HG02571 (cell line): Measurements from ENCODE around the gene IRF2BP1.

Experiments used
- ATAC-seq: cut with Tn5 transposase; IDR thresholded peaks from one replicate; pipeline ENCODE4 v1.9.1; 2021; ENCODE audit warnings: mild to moderate bottlenecking, moderate library complexity; ENCODE audit not compliant: unreplicated experiment

The IRF2BP1 gene, protein sequence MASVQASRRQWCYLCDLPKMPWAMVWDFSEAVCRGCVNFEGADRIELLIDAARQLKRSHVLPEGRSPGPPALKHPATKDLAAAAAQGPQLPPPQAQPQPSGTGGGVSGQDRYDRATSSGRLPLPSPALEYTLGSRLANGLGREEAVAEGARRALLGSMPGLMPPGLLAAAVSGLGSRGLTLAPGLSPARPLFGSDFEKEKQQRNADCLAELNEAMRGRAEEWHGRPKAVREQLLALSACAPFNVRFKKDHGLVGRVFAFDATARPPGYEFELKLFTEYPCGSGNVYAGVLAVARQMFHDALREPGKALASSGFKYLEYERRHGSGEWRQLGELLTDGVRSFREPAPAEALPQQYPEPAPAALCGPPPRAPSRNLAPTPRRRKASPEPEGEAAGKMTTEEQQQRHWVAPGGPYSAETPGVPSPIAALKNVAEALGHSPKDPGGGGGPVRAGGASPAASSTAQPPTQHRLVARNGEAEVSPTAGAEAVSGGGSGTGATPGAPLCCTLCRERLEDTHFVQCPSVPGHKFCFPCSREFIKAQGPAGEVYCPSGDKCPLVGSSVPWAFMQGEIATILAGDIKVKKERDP

DNA sequence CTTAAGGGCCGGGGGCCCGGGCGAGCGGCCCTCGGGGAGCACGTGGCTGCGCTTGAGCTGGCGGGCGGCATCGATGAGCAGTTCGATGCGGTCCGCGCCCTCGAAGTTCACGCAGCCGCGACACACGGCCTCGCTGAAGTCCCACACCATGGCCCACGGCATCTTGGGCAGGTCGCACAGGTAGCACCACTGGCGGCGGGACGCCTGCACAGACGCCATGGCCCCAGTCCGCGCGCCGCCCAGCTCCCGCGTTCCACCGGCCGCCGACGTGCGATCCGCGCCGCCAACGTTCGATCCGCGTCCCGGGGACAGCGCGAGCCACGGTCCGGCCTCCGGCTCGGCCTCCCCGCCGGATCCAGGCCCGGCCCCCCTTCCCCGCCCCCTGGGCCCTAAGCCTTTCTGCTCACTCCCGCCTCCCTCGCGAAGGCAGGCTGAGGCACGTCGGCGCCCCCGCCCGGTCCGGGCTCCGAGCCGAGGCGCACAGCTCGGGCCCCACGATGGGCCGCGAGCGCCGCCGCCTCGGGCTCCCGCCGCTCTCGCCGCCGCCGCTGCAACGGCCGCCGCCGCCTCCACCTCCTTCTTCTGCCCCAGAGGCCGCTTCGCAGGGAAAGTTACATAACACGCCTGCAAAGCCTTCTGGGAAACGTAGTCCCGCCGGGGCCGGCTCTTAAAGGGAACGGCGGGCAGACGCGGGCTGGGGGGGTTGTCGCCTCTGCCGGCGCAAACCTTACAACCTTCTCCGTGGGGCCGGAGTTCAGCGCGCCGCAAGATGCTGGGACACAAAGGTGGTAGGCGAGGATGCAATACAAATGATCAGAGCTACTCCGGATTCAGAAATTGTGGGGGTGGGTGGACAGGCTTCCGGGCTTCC lies at the start of gene IRF2BP1:
TSS of gene IRF2BP1 (minus strand) at position 586 of the 871 bp plus-strand sequence. CDS start at position 219, 367 bp downstream.
- peak; percentile 47 for ATAC-seq

DNA sequence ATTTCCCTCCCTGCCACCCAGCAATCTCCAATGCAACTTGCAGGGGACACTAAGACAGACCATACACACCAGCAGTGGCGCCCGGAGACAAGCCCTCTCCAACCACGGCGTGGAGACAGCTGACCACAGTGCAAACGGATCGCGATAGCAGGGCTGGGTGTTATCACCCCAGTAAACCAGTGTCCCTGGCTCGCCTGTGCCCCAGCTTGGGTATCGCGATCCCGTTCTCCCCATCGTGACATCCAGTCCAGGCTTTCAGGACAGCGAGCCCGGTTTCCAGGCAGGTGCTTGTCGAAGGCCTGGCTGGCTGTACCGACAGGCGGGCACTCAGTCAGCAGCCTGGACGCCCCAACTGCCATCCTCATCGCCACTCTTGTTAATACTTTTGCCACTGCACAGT lies 49.3 kb upstream of the IRF2BP1 start:
- no peak for ATAC-seq

DNA sequence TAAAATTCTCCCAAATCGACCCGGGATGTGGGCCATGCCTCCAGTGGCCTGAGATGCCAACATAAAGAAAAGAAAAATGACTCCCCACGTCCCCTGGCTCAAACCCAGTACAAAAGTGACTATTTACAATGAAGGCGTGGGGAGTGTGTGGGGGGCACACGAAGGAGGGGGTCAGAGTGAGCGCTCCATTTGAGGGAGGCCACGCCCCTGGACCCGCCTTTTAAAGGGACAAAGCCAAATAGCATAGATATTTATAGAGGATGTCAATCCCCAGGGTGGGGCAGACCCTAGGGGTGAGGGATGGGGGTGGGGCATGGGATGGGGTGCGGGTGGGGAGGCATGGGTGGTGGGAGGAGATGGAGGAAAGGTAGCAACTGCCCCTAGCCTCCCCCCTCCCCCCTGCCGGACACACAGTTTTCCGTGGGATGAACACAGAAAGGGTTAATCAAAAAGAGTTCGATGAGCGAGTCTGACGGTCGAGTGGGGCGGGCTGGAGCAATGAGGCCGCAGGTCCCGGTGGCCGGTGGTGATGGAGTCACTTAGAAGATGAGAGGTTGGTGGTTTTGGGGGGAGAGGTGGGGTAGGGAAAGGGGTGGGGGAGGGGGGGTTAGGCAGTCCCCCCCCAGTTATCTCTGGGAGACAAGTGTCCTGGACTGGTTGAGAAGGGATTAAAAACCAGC lies 48.8 kb upstream of the IRF2BP1 start:
- no peak for ATAC-seq

DNA sequence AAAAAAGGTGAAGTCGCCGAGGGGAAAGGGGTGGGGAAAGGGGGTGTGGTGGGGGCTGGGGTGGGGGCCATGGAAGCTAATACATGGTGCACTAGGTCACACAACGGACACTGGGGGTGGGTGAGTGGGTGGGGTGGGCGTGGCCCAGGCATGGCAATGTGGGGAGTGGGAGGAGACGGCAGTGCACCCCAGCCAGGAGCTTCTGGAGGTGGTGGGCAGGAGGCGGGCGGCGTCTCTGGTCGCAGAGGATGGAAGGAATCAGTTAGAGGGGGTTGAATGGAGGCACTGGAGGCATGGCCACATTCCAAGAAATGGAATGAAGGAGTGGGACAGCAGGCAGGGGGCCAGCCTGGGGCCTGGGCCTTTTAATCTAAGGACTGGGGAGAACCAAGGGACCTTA lies 47.8 kb upstream of the IRF2BP1 start:
- ATAC-seq: no peak

DNA sequence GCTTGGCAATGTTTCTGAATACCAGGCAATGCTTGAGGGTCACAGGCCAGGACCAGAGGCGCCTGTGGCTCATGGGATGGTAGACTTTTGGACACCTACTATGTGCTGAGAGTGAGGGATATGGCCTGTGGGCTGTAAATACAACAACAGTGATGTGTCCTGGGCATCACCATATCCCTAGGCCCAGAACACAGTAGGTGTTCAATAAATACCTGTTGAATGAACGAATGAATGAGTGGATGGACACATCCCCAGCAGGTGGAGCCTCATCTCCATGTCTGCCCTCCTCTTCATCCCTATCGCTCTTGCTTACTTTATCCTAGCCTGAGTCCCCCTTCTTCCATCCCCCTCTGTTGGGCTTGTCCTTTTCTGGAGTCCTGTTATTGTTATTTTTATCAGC lies 45.1 kb upstream of the IRF2BP1 start:
- no peak for ATAC-seq

DNA sequence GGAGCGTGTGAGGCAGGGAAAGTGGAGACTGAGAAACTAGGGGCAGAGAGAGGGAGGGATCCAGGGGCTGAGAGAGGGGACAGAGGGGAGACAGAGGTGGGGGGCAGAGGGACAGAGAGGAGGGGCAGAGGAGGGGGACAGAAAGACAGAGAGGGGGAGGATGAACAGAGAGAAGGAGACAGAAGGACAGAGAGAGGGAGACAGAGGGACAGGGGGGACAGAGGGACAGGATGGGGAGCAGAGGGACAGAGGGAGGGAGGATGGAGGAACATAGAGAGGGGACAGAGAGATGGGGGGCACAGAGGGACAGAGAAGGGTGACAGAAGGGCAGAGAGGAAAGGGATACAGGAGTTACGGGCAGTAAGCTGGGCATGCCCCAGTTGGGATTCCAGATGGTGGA lies 43.3 kb upstream of the IRF2BP1 start:
- no peak for ATAC-seq

DNA sequence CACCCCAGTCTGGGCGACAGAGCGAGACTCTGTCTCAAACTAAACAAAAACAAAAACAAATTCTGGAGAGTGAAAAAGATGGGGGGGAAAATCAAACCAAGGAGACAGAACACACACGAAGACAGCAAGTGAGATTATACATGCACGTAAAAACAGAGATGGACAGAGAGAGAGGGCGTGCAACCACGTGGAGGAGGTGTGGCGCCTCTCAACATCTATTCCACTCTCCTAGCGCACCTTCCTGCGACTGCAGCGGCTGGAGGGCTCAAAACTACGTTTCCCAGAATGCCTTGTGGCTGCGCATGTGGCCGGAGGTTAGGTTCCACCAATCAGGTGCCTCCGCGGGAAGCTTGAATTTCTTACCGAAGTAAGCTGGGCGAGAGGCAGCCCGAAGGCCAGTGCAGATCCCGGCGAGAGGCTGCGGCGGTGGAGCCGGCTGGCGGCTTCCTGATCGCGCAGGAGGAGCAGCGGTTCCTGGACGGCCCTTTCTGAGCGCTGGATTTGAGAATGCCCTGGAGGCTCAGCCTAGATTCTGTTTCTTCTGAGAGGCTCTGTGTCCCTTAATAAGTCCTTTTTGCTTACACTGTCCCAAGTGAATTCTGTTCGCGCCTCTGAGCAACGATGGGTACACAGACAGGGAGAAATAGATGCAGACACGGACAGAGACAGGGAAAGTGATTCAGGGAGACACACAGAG lies 41.8 kb upstream of the IRF2BP1 start:
- ATAC-seq: no peak

DNA sequence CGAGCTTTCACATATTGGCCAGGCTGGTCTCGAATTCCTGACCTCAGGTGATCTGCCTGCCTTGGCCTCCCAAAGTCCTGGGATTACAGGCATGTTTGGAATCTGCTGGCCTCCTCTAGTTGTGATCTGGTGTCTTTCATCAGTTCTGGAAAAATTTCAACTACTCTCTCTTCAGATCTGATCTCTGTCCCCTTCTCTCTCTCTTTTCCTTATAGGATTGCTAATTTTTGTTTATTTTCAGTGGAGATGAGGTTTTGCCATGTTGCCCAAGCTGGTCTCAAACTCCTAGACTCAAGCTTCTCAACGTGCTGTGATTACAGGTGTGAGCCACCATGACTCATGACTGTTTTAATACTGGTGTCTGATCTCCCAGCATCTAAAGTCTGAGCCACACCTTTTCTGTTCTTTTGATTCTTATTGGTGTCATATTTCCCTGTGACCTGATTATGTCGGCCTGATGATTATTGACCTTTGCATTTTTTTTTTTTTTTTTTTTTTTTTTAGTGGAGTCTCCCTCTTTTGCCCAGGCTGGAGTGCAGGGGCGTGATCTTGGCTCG lies 39.0 kb upstream of the IRF2BP1 start:
- no peak for ATAC-seq

DNA sequence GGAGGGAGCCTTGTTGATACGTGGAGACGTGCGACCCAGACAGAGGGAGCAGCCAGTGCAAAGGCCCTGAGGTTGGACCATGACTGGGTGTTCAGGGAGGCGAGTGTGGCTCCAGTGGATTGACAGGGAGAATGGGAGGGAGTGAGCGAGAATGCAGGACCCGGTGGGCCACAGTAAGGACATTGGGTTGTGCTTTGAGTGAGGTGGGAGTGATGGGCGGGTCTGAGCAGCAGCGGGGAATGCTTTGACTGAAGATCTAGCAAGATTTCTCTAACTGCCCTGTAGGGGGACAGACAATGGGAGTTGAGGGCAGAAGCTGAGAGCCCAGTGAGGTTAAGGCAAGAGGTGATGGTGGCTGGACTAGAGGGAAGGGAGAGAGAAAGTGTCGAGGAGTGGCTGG lies 36.3 kb upstream of the IRF2BP1 start:
- no peak for ATAC-seq

DNA sequence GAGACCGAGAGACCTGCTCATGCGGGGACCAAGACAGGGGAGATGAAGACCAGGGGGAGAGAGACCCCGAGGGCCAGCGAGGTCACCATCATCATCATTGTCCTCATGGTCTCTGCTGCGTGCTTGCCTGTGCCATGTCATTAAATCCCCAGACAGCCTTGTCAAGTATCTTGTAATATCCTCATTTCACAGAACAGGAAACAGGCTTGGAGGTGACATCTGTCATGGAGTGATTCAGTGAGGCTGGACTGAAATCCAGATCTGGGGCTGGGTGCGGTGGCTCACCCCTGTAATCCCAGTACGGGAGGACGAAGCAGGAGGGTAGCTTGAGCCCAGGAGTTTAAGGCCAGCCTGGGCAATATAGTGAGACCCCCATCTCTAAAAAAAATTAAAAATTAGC lies 34.5 kb upstream of the IRF2BP1 start:
- ATAC-seq: no peak

DNA sequence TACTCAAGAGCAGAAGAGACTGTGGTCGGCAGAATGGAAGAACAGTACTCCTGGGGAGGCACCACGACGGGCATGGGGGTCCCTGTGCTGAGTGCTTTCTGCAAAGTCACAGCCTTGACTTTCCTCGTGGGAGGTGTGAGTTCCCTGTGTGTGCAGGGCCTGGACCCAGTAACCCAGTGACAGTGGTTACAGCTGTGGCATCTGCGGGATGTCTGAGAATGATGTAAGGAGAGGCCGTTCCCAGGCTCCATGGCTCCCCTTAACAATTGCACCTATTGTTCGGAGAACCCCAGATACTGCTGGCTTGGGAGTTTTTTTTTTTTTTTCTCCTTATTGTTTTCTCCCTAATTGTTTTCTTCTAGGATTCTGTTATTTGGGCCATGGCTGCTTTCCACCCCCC lies 33.7 kb upstream of the IRF2BP1 start:
- ATAC-seq: no peak

DNA sequence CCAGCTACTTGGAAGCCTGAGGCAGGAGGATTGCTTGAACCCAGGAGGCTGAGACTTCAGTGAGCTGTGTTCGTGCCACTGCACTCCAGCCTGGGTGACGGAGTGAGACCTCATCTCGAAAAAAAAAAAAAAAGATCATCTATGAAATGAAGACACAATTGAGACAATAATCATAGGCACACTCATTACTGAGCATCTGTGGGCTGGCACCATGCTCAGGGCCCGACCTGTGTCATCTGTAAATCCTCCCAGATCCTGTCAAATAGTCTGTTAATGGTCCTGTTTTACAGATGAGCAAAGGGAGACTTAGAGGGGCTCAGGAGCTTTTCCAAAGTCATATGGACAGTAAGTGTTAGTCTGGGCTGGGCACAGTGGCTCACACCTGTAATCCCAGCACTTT lies 32.8 kb upstream of the IRF2BP1 start:
- no peak for ATAC-seq

DNA sequence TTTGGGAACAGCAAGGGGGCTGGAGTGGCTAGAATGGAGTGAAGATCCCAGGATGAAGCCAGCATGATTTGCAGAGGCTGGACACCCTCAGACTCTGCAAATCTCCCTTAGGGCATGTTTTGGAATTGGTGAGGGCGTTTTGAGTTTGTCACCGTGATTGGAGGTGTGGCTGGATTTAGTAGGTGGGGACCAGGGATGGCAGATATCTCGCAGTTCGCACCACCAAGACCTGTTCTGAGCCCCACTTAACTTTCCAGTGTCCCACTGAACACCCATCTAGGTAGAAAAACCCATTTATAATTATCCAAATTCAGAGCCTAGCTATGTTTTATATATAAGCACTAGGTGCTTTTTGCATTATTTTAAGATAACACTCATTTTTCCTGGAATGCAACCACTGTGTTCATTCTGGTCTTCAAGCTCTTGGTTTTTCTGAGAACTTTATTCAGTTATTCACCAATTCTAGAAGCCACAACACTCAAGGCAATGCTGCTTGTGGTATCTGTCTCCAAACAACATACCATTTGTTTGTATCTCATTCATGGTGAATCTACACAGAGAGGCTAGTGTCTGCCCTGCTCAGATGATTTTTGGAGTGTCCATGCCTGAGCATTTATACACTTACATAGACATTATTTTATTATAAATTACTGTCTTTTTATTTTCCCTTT lies 31.6 kb upstream of the IRF2BP1 start:
- ATAC-seq: no peak

DNA sequence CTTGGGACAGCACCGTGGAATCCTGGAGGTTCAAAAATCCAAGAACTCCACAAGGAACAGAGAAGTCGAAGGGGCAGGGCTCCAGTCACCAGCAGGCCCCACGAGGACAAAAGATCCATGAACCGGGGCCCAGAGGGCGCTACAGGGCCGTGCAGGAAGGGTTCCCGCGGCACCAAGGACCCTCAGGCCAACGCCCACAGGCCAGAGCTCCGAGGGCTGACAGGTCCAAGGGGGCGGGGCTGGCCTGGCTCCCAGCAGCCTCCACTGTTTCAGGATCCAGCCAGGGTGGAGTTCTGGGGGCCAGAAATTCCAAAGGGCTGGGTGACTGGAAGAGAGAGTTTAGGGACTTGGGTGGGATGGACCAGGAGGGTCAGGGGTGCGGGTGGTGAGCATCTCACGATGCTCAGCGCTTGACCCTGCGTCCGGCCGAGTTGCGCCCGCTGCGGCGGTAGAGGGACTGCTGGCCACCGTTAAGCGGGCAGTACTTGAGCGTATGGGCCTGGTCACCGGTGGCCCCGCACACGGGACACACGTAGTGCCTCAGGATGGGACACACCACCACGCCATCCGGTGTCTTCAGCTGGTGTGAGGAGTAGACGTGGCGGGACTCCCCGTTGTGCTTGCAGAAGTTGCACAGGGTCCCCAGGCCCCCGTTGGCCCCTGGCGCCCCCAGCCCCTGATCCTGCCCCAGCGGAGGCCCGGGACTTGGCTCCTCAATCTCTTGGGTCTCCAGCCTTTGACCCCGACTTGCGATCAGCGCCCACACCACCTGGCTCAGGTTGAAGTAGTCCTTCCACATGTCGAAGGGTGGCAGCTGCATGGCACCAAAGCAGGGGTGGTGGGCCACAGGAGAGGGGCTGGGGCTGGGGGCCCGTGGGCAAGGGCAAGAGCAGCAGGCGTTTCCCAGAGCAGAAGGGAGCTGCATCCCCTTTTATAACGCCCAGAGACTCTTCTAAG lies 28.2 kb upstream of the IRF2BP1 start, which contains the start of gene NANOS2:
TSS of gene NANOS2 (minus strand) at position 905 of the 957 bp plus-strand sequence. CDS start at position 820, 85 bp downstream.
- ATAC-seq: no peak

DNA sequence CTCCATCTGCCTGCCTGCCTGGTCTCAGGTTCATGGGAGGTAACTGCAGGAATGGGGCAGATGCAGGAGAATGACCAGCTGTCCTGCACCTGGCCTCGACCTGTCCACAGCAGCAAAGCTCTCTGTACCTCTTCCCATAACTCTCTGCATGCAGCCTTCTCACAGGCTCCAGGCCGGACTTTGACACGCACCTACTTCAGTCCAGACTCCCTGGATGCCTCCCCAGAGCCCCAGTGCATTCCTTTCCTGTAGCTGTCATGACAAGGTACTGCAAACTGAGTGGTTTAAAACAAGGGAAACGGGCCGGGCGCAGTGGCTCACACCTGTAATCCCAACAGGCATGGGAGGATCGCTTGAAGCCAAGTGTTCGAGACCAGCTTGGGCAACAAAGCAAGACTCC lies 25.4 kb upstream of the IRF2BP1 start:
- ATAC-seq: no peak

DNA sequence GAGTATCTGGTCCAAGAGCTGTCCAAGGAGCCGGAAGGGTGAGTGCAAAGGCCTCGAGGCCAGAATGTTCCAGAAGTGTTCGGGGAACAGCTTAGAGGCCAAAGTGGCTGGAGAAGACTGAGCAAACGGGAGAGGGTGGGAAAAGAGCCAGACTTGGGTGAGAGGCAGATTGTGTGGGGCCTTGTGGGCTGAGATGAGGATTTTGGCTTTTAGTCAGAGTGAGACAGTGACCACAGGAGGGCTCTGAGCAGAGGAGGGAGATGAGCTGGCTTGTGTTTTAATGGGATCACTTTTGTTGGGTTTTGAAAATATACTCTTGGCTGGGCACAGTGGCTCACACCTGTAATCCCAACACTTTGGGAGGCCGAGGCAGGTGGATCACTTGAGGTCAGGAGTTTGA lies 23.0 kb upstream of the IRF2BP1 start:
- no peak for ATAC-seq

DNA sequence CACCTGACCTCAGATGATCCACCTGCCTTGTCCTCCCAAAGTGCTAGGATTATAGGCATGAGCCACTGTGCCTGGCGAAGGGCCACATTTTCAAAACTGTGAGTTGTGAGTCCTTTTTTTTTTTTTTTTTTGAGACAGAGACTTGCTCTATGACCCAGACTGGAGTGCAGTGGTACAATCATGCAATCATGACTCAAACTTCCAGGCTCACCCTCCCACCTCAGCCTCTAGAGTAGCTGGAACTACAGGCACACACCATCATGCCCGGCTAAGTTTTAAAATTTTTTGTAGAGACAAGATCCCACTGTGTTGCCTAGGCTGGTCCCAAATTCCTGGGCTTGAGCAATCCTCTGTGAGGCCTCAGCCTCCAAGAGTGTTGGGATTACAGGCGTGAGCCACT lies 20.3 kb upstream of the IRF2BP1 start:
- no peak for ATAC-seq

DNA sequence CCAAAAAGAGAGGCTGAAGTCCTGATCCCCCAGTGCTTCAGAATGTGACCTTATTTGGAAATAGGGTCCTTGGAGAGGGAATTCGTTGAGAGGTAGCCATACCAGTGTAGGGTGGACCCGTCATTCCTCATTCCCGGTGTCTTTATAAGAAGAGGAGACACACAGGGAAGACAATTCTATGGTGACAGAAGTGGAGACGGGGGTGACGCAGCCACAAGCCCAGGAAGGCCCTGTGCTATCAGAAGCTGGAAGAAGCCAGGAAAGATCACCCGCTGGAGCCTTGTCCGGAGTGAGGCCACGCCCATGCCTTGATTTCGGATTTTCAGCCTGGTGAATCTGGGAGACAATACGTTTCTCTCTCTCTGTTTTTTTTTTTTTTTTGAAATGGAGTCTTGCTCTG lies 19.1 kb upstream of the IRF2BP1 start:
- ATAC-seq: no peak
